Stimulated activated CD4-positive, alpha-beta T cell treated with anti-CD3 and anti-CD28 coated beads, Interleukin-12 subunit alpha, Interleukin-12 subunit beta, amount 100 ng/mL, for 4 hours (primary cell): ENCODE results near the gene TOB2.

ENCODE experiments used
- DNase-seq: peaks from one replicate; pipeline ENCODE4 v3.0.0-alpha.2; 2020

The TOB2 gene

GRCh38 chr22:41446639-41447434, at the start of gene TOB2:
Gene TOB2, minus strand, starts transcription at chr22:41446801. Its CDS starts 9,456 bp downstream, at chr22:41437345.
- DNase-seq = peak; percentile 94

GRCh38 chr22:41491374-41492100, 44.9 kb upstream of the TOB2 start:
- no peak for DNase-seq

GRCh38 chr22:41488596-41489385, 42.2 kb upstream of the TOB2 start:
- no peak for DNase-seq

GRCh38 chr22:41488076-41488475, 41.5 kb upstream of the TOB2 start:
- DNase-seq = no peak

- no peak for DNase-seq
These were observed 40.7 kb upstream of the TOB2 start for GRCh38 chr22:41487037-41487935.

- no peak for DNase-seq
These were observed 38.4 kb upstream of the TOB2 start for GRCh38 chr22:41485033-41485432.

- no peak for DNase-seq
These were observed 35.8 kb upstream of the TOB2 start for GRCh38 chr22:41482319-41482935.

- no peak for DNase-seq
These were observed 35.3 kb upstream of the TOB2 start for GRCh38 chr22:41481925-41482318.

- DNase-seq = no peak
These were observed 34.7 kb upstream of the TOB2 start for GRCh38 chr22:41481131-41481830.

GRCh38 chr22:41480397-41480735, 33.8 kb upstream of the TOB2 start:
- DNase-seq = no peak

GRCh38 chr22:41479671-41480396, 33.2 kb upstream of the TOB2 start:
- DNase-seq = no peak

- DNase-seq = no peak
These were observed 32.4 kb upstream of the TOB2 start for GRCh38 chr22:41478891-41479521.

GRCh38 chr22:41478473-41478872, 31.9 kb upstream of the TOB2 start:
- no peak for DNase-seq

- no peak for DNase-seq
These were observed 28.4 kb upstream of the TOB2 start for GRCh38 chr22:41474872-41475451.

- no peak for DNase-seq
These were observed 25.0 kb upstream of the TOB2 start for GRCh38 chr22:41471568-41471967.

GRCh38 chr22:41470886-41471285, 24.3 kb upstream of the TOB2 start:
- DNase-seq = no peak

- DNase-seq = no peak
These were observed 22.7 kb upstream of the TOB2 start for GRCh38 chr22:41469218-41469851.

- peak; percentile 96 for DNase-seq
These were observed 22.0 kb upstream of the TOB2 start, which contains the start of the genes ACO2 and PHF5A for GRCh38 chr22:41468381-41469217. Gene ACO2, plus strand, starts transcription at chr22:41469117. Its CDS starts 30 bp downstream, at chr22:41469147. Gene PHF5A, minus strand, starts transcription at chr22:41468692. Its CDS starts 39 bp downstream, at chr22:41468653.
